Amniotic stem cell (primary cell): Measurements from ENCODE around the gene IGBP1.
"Not testable (repeated sequence)": the region's sequence is repeated elsewhere in the genome, so short reads cannot be mapped to it uniquely, and the experiment has no call there.

ENCODE experiments used
- DNase-seq: peaks from one replicate; lab custom pipeline; 2025; lab: John Stamatoyannopoulos, UW

The IGBP1 gene

GRCh38 chrX:70133303-70134115, at the start of gene IGBP1:
Gene IGBP1, plus strand, starts transcription at chrX:70133447. Its CDS starts 501 bp downstream, at chrX:70133948.
- peak; percentile 71 for DNase-seq

GRCh38 chrX:70084592-70085240, 48.5 kb upstream of the IGBP1 start:
- DNase-seq: no peak

- DNase-seq: no peak
Measured at GRCh38 chrX:70087857-70088630, 45.2 kb upstream of the IGBP1 start.

GRCh38 chrX:70088751-70089150, 44.5 kb upstream of the IGBP1 start:
- DNase-seq: no peak

- DNase-seq: no peak
Measured at GRCh38 chrX:70089604-70090297, 43.5 kb upstream of the IGBP1 start.

GRCh38 chrX:70092247-70092646, 41.0 kb upstream of the IGBP1 start:
- DNase-seq: no peak

- no peak for DNase-seq
Measured at GRCh38 chrX:70096052-70096451, 37.2 kb upstream of the IGBP1 start.

GRCh38 chrX:70105229-70105628, 28.0 kb upstream of the IGBP1 start:
- DNase-seq: no peak

GRCh38 chrX:70111436-70112026, 21.7 kb upstream of the IGBP1 start:
- DNase-seq: not testable (repeated sequence)

GRCh38 chrX:70117738-70118137, 15.5 kb upstream of the IGBP1 start:
- no peak for DNase-seq

- DNase-seq: not testable (repeated sequence)
Measured at GRCh38 chrX:70123014-70123413, 10.2 kb upstream of the IGBP1 start.

- no peak for DNase-seq
Measured at GRCh38 chrX:70124678-70125077, 8.6 kb upstream of the IGBP1 start.

GRCh38 chrX:70128071-70128470, 5.2 kb upstream of the IGBP1 start:
- DNase-seq: no peak

- DNase-seq: no peak
Measured at GRCh38 chrX:70129816-70130215, 3.4 kb upstream of the IGBP1 start.

- DNase-seq: no peak
Measured at GRCh38 chrX:70132224-70132623, 1.0 kb upstream of the IGBP1 start.

- no peak for DNase-seq
Measured at GRCh38 chrX:70132877-70133302, 357 bp upstream of the IGBP1 start.

- DNase-seq: no peak
Measured at GRCh38 chrX:70134116-70134477, 850 bp downstream of the IGBP1 start.

GRCh38 chrX:70138622-70139021, 5.4 kb downstream of the IGBP1 start:
- no peak for DNase-seq

- DNase-seq: no peak
Measured at GRCh38 chrX:70139736-70140135, 6.5 kb downstream of the IGBP1 start.

GRCh38 chrX:70141373-70141772, 8.1 kb downstream of the IGBP1 start:
- DNase-seq: no peak
